Urinary bladder (tissue), 4 donors: ENCODE results near the gene MAN1C1. TPM values are rescaled to one million over a fixed set of nuclear protein-coding genes. Genes with fewer than 3 reads are reported as not detected.

Experiments
- DNase-seq: peaks from one replicate; pipeline ENCODE4 v3.0.0-alpha.2; 2015; ENCODE audit errors: extremely low spot score
- H3K27ac ChIP-seq: one replicate; pipeline ENCODE4 v1.5.1; 2013; ENCODE audit warnings: low read depth, mild to moderate bottlenecking, moderate library complexity
- H3K36me3 ChIP-seq: one replicate; pipeline ENCODE4 v1.6.1; 2013; ENCODE audit warnings: mild to moderate bottlenecking, moderate library complexity; ENCODE audit not compliant: insufficient read depth
- H3K4me1 ChIP-seq: one replicate; pipeline ENCODE4 v1.6.1; 2013; ENCODE audit warnings: mild to moderate bottlenecking, moderate library complexity; ENCODE audit not compliant: insufficient read depth
- H3K4me3 ChIP-seq: one replicate; pipeline ENCODE4 v1.5.1; 2013; ENCODE audit warnings: low read depth, low read length
- WGBS: extraction: QIAGEN DNeasy Blood & Tissue Kit; methylation state at CpG from one replicate; pipeline ENCODE4 v1.1.7; 2013; 5-methylcytosine and 5-hydroxymethylcytosine counted together
- polyA plus RNA-seq: library from polyadenylated mRNA; stranded (reverse); fragments of 200-250 nt; gene quantifications from one replicate; pipeline ENCODE4 v1.2.3, GENCODE V29; 2013
- total RNA-seq: library from RNA; depleted of rRNA; stranded (reverse); fragments of >200 nt; gene quantifications from one replicate; pipeline ENCODE4 v1.2.3, GENCODE V29; 2014
- donor health status: healthy with polysubstance abuse.
- donor health status: healthy.

MAN1C1 gene
- total and polyA plus RNA-seq, 2 donors, result 18.2 to 26.4 TPM

DNA sequence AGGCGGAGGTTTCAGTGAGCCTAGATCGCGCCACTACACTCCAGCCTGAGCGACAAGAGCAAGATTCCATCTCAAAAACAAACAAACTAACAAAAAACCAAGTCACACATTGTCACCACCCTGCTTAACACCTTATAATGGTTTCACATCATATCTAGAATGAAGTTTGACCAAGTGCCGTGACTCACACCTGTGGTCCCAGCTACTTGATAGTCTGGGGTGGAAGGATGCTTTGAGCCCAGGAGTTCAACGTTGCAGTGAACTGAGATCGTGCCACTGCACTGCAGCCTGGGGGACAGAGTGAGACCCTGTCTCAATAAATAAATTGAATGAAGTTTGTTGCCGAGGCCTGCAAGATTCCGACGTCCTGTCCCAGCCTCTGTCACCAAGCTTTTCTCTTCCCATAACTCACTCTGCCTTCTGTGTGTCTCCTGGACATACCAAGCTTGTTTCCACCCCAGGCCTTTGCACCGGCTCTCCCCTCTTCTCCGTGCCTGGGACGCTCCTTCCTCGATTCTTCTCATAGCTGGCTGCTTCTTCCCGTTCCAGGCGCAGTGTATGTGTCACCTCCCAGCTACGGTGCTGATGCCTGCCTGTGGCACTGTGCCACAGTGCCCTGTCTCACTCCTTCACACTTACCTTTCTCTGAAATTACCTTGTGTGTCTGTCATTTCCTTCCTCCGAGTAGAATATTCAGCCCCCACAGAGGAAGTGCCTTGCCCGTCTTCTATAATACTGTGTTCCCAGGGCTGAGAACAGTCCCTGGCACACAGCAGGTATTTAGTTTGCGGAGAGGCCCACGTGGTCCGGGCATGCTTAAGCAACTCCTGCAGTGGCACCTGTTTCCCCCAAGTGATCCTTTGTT is 179.6 kb downstream of the MAN1C1 start:
- Histone ChIP-seq H3K36me3 (no peaks in the 10 kb centered on the region), H3K4me3 (no peak overlapping the region), H3K27ac (no peak overlapping the region), H3K4me1 (no peaks in the 10 kb centered on the region)
- WGBS, result 80% methylated on average over 22 of the region's 22 CpGs
- no peak for DNase-seq

DNA sequence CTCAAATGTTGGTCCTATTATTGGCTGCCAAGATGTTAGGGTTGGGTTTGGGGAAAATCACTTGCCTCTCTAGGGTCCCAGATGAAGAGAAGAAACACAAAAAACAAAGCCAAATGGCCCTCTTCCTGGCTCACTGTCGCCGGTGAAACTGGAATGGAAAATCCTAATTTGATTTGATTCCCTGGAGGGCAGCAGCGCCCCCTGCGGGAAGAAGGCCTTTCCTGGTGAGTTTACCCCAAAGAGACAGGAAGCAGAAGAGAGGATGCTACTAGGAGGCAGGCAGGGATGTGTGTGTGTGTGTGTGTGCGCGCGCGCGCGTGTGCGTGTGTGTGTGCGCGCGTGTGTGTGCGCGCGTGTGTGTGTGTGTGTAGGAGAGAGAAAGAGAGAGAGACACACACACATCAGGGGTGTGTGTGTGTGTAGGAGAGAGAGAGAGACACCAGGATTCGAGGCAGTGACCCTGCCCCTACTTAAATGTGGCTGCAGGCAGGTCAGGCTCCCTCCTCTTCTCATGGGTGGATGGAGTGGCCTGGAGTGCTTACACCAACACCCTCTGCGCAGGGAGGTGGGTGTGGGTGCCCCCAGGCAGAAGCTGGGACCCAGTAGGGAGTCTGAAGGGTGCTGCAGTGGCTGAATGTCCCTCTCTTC is 180.3 kb downstream of the MAN1C1 start:
- Histone ChIP-seq H3K4me3 (no peak overlapping the region), H3K27ac (no peak overlapping the region), H3K4me1 (no peaks in the 10 kb centered on the region), H3K36me3 (no peaks in the 10 kb centered on the region)
- WGBS, result 10% methylated on average over 18 of the region's 19 CpGs
- no peak for DNase-seq

DNA sequence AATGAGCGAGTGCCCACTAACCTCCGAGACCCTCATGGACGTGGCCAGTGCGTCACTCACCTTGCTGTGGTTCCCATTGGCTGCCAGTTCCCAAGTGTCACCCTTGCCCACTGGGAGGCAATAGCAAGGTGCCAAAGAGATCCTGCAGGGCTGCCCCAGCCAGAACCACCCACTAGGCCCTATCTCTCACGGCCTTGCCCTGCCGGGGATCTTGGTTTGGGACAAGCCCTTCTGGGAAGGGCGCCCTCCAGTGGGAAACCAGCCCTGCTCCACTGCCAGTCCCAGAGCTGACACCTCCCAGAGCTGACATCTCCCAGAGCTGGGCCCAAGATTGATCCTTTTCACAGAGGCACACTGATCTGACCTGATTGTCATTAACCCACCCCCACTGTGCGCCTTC is 181.3 kb downstream of the MAN1C1 start:
- DNase-seq, result no peak
- Histone ChIP-seq H3K4me1 (no peaks in the 10 kb centered on the region), H3K4me3 (no peak overlapping the region), H3K27ac (no peak overlapping the region), H3K36me3 (no peaks in the 10 kb centered on the region)
- 84% methylated on average over 8 of the region's 8 CpGs for WGBS

DNA sequence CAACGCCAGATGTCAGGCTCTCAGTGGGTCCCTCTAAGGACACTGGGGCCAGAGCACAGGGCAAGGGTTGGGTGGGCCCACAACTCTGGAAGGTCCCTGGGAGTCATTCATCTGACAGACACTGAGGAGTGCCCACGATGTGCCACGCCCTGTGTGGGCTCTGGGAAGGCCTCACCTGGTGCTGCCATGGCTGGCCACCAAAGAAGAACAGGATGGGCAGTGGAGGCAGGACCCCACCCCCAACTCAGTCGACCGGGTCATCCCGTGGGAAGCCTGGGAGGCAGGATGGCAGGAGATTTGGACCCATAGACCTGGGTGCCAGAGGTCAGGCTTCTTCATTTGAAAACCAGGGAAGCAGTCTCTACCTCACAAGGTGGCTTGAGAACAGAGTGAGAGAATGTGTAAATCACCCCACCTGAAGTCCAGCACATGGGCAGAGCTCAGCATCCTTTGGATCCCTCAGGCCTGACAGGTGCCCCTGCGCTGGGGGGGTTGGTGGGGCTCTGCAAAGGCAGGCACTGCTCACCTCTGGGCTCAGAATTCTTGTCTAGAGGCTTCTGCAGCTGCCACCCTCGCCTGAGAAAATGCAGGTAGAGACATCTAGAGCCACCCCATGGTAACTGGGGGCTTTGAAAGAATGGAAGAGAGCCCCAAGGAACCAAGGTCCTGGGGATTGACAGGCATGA is 182.2 kb downstream of the MAN1C1 start:
- 87% methylated on average over 8 of the region's 8 CpGs for WGBS
- Histone ChIP-seq H3K36me3 (no peaks in the 10 kb centered on the region), H3K4me1 (no peaks in the 10 kb centered on the region), H3K27ac (no peak overlapping the region), H3K4me3 (no peak overlapping the region)
- DNase-seq, result no peak

DNA sequence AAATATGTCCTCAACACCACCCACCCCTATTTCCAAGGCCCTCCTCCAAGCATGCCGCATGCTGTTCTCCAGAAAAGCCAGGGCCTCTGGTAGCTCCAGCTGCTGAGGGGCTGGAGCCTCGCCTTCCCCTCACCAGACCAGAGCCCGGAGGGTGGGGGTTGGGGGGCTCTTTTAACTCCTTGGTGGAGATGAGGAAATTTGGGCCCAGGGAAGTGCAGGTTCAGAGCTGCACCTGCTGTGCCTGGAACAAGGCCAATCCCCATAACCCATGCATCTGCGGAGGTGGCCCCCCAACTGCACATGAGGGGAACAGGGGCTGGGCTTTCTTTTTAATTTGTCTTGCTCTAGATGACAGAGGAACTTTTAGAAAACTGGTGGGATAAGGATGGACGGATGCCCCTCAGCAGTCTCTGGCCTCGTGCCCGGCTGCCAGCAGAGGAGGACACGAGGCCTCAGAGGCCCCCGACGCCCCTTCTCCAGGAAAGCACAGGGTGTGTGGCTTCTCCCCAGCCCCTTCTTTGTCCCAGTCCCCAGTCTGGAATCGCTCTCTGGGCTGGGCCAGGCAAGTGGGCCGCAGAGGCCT is 182.9 kb downstream of the MAN1C1 start:
- WGBS, result 22% methylated on average over 12 of the region's 12 CpGs
- DNase-seq, result no peak
- peak overlapping the region; percentile 38 for H3K27ac ChIP-seq
- no peaks in the 10 kb centered on the region for H3K36me3 ChIP-seq
- H3K4me1 ChIP-seq, result no peaks in the 10 kb centered on the region
- H3K4me3 ChIP-seq, result peak overlapping the region; percentile 87

DNA sequence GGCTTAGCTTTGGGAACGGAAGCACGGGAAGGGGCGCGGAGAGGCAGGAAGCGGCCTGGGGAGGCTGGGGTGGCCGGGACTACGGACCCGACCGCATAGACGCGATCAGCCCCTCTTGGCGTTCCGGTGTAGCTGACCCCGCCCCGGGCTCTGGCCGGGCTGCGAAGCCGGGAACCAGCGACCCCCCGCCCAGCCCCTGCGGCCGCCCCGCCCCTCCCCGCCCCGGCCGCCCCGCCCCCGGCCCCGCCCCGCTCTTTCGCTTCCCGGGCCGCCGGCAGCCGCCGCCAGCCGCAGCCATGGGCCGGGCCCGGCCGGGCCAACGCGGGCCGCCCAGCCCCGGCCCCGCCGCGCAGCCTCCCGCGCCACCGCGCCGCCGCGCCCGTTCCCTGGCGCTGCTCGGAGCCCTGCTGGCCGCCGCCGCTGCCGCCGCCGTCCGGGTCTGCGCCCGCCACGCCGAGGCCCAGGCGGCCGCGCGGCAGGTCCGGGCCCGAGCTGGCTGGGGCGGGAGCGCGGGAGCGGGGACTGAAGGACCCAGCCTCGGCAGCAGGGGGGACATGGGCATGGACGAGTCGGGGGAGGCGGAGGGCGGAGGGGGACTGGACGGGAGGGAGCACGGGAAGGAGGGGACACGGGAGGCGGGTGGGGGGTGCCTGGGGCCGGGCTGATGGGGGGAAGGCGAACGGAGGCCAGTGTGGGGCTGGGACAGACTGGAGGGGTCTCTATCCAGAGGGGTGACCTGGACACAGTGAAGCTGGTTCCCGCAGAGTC is 183.5 kb downstream of the MAN1C1 start, which contains the start of gene SELENON:
SELENON (plus strand) TSS at position 259 of the 768 bp plus-strand sequence; CDS start at position 297, 38 bp downstream.
- Histone ChIP-seq H3K27ac (peak within 1 kb of the TSS; percentile 38), H3K4me3 (peak within 1 kb of the TSS; percentile 87), H3K36me3 (no peaks in the 10 kb centered on the region), H3K4me1 (no peaks in the 10 kb centered on the region)
- 1% methylated on average over 74 of the region's 91 CpGs for WGBS
- DNase-seq, result no peak

DNA sequence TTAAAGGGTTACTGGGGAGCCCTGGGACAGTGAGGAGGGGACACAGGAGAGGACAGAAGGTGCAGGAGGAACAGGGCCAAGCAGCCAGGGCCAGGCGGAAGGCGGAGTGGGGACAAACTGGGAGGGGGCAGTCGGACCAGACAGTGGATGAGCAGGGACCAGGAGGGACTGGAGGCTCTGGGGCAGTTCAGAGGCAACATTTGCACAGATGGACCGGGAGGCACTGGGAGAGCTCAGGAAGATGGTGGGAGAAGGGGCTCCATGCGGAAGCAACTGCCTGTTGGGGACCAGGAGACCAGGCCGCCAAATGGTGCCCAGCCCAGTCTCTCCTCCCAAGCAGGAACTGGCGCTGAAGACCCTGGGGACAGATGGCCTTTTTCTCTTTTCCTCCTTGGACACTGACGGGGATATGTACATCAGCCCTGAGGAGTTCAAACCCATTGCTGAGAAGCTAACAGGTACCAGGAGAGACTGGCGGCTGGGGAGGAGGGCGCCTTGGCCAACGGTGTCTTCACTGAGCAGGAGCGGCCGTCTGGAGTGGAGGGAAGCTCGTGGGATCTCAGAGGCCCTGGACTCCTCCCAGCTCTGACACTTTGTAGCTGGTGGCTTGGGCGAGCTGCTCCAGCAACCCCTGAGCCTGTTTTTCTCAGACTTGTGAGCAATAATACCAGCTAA is 184.2 kb downstream of the MAN1C1 start:
- no peaks in the 10 kb centered on the region for H3K36me3 ChIP-seq
- no peak overlapping the region for H3K27ac ChIP-seq
- H3K4me3 ChIP-seq, result peak overlapping the region; percentile 87
- H3K4me1 ChIP-seq, result no peaks in the 10 kb centered on the region
- WGBS, result 49% methylated on average over 15 of the region's 15 CpGs
- DNase-seq, result no peak

DNA sequence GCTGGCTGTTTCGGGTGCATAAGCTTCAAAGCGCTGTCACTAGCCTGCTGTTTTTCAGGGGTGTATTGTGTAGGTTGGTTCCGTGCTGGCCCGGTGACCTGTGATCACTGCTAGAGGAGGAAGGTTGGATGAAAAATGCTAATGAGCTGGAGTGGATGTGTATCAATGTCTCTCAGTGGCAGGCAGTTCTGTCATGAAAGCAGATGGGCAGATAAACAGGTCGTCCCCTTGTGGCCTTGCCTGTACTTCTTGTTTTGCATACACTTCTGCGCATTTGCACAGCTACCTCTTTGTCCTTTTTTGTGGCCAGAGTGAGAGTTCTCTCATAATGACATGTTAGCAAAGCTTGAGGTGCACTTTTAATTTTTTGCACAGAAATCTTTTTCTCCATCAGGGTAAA is 186.3 kb downstream of the MAN1C1 start:
- WGBS, result 61% methylated on average over 6 of the region's 6 CpGs
- Histone ChIP-seq H3K27ac (no peak overlapping the region), H3K4me1 (no peaks in the 10 kb centered on the region), H3K4me3 (no peak overlapping the region), H3K36me3 (no peaks in the 10 kb centered on the region)
- DNase-seq, result no peak

DNA sequence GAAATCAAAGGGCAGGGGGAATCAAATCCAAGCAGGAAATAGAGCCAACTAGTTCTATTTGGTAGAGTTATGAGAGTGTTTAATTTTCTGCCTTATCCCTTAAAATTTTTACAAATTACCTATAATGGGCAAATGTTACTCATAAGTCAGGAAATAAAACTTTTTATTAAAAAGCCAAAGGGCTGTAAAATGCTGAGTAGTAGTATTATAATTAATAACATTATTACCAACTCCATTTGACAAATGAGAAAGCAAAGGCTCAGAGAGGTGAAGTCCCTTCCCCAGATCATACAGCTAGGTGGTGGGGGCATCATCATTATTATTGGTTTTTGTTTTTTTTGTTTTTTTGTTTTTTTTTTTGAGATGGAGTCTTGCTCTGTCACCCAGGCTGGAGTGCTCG is 186.8 kb downstream of the MAN1C1 start:
- H3K27ac ChIP-seq, result no peak overlapping the region
- no peaks in the 10 kb centered on the region for H3K4me1 ChIP-seq
- no peaks in the 10 kb centered on the region for H3K36me3 ChIP-seq
- WGBS, result 97% methylated on average over 1 of the region's 1 CpG
- DNase-seq, result no peak
- no peak overlapping the region for H3K4me3 ChIP-seq

DNA sequence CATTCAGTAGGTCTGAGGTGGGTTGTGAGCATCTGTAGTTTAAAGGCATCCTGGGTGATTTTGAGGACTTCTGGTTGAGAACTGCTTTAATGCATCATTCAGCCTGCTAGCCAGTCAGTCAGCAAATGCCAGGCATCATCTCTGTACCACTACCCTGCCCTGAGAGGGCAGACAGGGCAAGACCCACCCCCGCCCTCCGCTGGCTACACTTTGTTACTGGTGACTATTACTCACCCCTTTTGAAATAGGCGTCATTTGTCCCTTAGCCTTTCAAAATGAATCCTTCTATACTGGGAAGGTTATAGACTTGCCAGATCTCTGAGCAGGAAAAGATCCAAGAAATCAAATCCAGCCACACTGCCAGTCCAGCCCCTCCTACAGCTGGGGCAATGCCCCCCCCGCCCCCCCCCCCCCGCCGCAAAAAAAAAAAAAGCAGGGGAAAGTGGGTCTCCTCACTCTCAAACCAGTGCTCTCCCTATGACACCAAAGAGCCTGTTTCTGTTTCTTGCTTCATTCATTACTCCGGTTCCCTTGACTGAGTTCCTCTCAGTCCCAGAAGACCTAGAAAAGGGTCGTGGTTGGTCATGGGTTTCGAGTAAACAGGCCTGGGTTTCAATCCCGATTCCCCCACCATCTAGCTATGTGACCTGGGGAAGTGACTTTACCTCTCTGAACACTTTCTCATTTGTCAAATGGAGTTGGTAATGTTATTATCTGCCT is 187.8 kb downstream of the MAN1C1 start:
- WGBS, result 80% methylated on average over 10 of the region's 10 CpGs
- DNase-seq, result no peak
- Histone ChIP-seq H3K27ac (no peak overlapping the region), H3K4me1 (no peaks in the 10 kb centered on the region), H3K4me3 (no peak overlapping the region), H3K36me3 (no peaks in the 10 kb centered on the region)

DNA sequence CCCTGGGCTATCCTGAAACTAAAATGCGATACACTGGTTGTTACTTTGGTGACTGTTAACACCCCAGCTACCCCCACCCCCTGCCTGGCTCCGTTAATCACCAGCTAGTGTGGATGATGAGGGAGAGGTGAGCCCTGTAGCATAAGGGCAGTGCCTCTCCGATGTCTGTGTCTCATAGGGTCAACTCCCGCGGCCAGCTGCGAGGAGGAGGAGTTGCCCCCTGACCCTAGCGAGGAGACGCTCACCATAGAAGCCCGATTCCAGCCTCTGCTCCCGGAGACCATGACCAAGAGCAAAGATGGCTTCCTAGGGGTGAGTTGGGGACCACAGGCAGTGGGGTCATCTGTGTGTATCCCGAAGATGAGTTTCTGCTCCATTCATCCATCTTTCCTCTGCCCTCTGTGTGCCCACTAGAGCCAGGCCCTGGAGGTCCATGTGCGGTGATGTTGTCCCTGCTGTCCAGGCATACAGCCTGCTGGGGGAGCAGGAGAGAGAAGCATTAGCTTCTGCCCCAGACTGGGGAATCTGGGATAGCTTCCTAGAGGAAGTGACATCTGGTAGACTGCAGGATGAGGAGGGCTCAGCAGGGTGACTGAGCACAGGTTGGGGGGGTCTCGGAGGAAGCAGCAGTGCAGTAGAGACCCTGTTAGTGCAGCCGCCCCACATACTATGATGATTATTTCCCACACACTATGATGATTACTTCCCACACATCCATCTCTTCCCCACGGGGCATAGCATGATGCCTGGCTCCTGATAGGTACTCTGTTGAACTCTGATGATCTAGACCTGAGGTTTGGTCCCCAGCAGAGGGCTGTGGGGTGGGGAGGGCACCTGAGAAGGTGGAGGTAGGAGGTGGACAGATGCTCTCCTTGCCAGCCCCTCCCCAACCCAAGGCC is 188.6 kb downstream of the MAN1C1 start:
- Histone ChIP-seq H3K4me1 (no peaks in the 10 kb centered on the region), H3K4me3 (no peak overlapping the region), H3K36me3 (no peaks in the 10 kb centered on the region), H3K27ac (no peak overlapping the region)
- no peak for DNase-seq
- 88% methylated on average over 15 of the region's 15 CpGs for WGBS
